A673 (cell line): ENCODE data around the gene SEC16B. TPM values are rescaled to one million over a fixed set of nuclear protein-coding genes. Genes with fewer than 3 reads are reported as not detected.

Source experiments
- BruUV-seq: library from RNA; stranded (reverse); fragments of 400-500 nt; replicated peaks from 2 replicates; lab custom pipeline; 2021; lab: Mats Ljungman, UMichigan
- CTCF ChIA-PET: fragments of 300-600 bp; sonication (Branson Sonifier 250); formaldehyde crosslinking; loops from one replicate; lab custom pipeline; 2022; ENCODE audit warnings: antibody characterized with exemption; lab: Charles Lee
- POLR2A ChIA-PET: fragments of 300-600 bp; sonication (Branson Sonifier 250); formaldehyde crosslinking; loops from one replicate; lab custom pipeline; 2022; ENCODE audit warnings: antibody characterized with exemption; ENCODE audit not compliant: low non-redundant PET; lab: Charles Lee
- DNase-seq: peaks from one replicate; pipeline ENCODE4 v3.0.0-alpha.2; 2015; ENCODE audit warnings: low spot score
- H3K27ac ChIP-seq: fragments of 200-600 bp; sonication (generic); 2 replicates; pipeline ENCODE4 v1.5.1; 2016; ENCODE audit warnings: mixed run types, low read depth, mild to moderate bottlenecking, mixed read lengths, antibody characterized with exemption, low read length; ENCODE audit not compliant: poor library complexity, severe bottlenecking
- H3K27me3 ChIP-seq: fragments of 200-600 bp; sonication (generic); replicated peaks from 2 replicates; pipeline ENCODE4 v1.6.1; 2017; ENCODE audit warnings: mixed run types, low read depth, mild to moderate bottlenecking, mixed read lengths, antibody characterized with exemption, low read length; ENCODE audit not compliant: insufficient read depth, poor library complexity
- H3K36me3 ChIP-seq: fragments of 200-600 bp; sonication (generic); 2 replicates; pipeline ENCODE4 v1.6.1; 2016; ENCODE audit warnings: mixed run types, mild to moderate bottlenecking, mixed read lengths, antibody characterized with exemption, low read length; ENCODE audit not compliant: insufficient read depth, poor library complexity, severe bottlenecking
- H3K4me1 ChIP-seq: fragments of 200-600 bp; sonication (generic); 2 replicates; pipeline ENCODE4 v1.6.1; 2017; ENCODE audit warnings: mixed run types, mild to moderate bottlenecking, mixed read lengths, antibody characterized with exemption, low read length; ENCODE audit not compliant: insufficient read depth, poor library complexity, severe bottlenecking
- H3K4me3 ChIP-seq: fragments of 200-600 bp; sonication (generic); 2 replicates; pipeline ENCODE4 v1.5.1; 2016; ENCODE audit warnings: low read depth, mixed run types, mild to moderate bottlenecking, mixed read lengths, low read length; ENCODE audit not compliant: poor library complexity, severe bottlenecking
- H3K9me3 ChIP-seq: fragments of 200-600 bp; sonication (generic); 2 replicates; pipeline ENCODE4 v1.6.1; 2016; ENCODE audit warnings: mixed run types, low read depth, mild to moderate bottlenecking, mixed read lengths, antibody characterized with exemption, low read length; ENCODE audit not compliant: poor library complexity, severe bottlenecking
- EZH2 ChIP-seq: fragments of 200-600 bp; sonication (generic); IDR thresholded peaks from 2 replicates; pipeline ENCODE4 v1.6.1; 2017; ENCODE audit warnings: borderline replicate concordance, low read depth, mild to moderate bottlenecking, mixed read lengths, antibody characterized with exemption, low read length; ENCODE audit not compliant: poor library complexity, severe bottlenecking
- intact Hi-C: fragments of 100-400 bp; cut with micrococcal nuclease; formaldehyde crosslinking; loops from one replicate; pipeline ENCODE4 v1.10.0; 2022; ENCODE audit not compliant: unreplicated experiment
- total RNA-seq: library from RNA; stranded (reverse); gene quantifications from 2 replicates; pipeline ENCODE4 v1.2.3, GENCODE V29; 2021
- TF ChIP-seq, protein P1 (sequence below): fragments of 300-800, 200-600 bp; sonication (generic); conservative IDR thresholded peaks from 2 replicates; pipeline ENCODE4 v1.5.1; 2017; ENCODE audit warnings: low read depth, mild to moderate bottlenecking, antibody characterized with exemption, low read length, moderate library complexity, mixed read lengths

Gene SEC16B
- total RNA-seq, 1 experiment from 2014 or later: 1.3 TPM

GRCh38 chr1:177983482-177984135, 13.8 kb upstream of the SEC16B start:
- peaks cover 4% of the 10 kb centered on the region for H3K27me3 ChIP-seq
- no peaks in the 10 kb centered on the region for H3K36me3 ChIP-seq
- H3K9me3 ChIP-seq: no peaks in the 10 kb centered on the region
- TF ChIP-seq, protein P1, sequence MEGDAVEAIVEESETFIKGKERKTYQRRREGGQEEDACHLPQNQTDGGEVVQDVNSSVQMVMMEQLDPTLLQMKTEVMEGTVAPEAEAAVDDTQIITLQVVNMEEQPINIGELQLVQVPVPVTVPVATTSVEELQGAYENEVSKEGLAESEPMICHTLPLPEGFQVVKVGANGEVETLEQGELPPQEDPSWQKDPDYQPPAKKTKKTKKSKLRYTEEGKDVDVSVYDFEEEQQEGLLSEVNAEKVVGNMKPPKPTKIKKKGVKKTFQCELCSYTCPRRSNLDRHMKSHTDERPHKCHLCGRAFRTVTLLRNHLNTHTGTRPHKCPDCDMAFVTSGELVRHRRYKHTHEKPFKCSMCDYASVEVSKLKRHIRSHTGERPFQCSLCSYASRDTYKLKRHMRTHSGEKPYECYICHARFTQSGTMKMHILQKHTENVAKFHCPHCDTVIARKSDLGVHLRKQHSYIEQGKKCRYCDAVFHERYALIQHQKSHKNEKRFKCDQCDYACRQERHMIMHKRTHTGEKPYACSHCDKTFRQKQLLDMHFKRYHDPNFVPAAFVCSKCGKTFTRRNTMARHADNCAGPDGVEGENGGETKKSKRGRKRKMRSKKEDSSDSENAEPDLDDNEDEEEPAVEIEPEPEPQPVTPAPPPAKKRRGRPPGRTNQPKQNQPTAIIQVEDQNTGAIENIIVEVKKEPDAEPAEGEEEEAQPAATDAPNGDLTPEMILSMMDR: no peak
- no peak for TF ChIP-seq EZH2
- BruUV-seq: no TSS peak
- H3K27ac ChIP-seq: no peak overlapping the region
- CTCF ChIA-PET: no interaction called here
- no peaks in the 10 kb centered on the region for H3K4me1 ChIP-seq
- H3K4me3 ChIP-seq: no peak overlapping the region
- no peak for DNase-seq
- POLR2A ChIA-PET: no interaction called here
- intact Hi-C loops: no loop called here

- no TSS peak for BruUV-seq
- intact Hi-C loops: no loop called here
- ChIA-PET POLR2A (no interaction called here), CTCF (no interaction called here)
- TF ChIP-seq, protein P1: no peak
- no peak overlapping the region for H3K27ac ChIP-seq
- H3K4me1 ChIP-seq: no peaks in the 10 kb centered on the region
- no peaks in the 10 kb centered on the region for H3K36me3 ChIP-seq
- no peak overlapping the region for H3K4me3 ChIP-seq
- no peaks in the 10 kb centered on the region for H3K9me3 ChIP-seq
- DNase-seq: no peak
- peaks cover 4% of the 10 kb centered on the region for H3K27me3 ChIP-seq
Observed at GRCh38 chr1:177983077-177983476, 13.2 kb upstream of the SEC16B start.

GRCh38 chr1:177981200-177981599, 11.3 kb upstream of the SEC16B start:
- Histone ChIP-seq H3K36me3 (no peaks in the 10 kb centered on the region), H3K9me3 (no peaks in the 10 kb centered on the region), H3K4me3 (no peak overlapping the region), H3K27ac (no peak overlapping the region), H3K4me1 (no peaks in the 10 kb centered on the region), H3K27me3 (peaks cover 4% of the 10 kb centered on the region)
- TF ChIP-seq, protein P1: no peak
- no peak for TF ChIP-seq EZH2
- POLR2A ChIA-PET: no interaction called here
- intact Hi-C loops: no loop called here
- BruUV-seq: no TSS peak
- DNase-seq: no peak
- CTCF ChIA-PET: no interaction called here
